Nephron (organoid): ENCODE data around the gene CRYL1.

Experiments used
- H3K27ac Mint-ChIP-seq, 3 experiments: 2 replicates each; pipeline ENCODE4 v1.8.0; 2020; ENCODE audit warnings: mixed read lengths in 3 of 3, mild to moderate bottlenecking in 2 of 3, moderate library complexity in 1 of 3
- H3K27me3 Mint-ChIP-seq: 2 replicates; pipeline ENCODE4 v1.8.0; 2021; ENCODE audit warnings: low read depth, mild to moderate bottlenecking, moderate library complexity, mixed read lengths
- H3K36me3 Mint-ChIP-seq: 2 replicates; pipeline ENCODE4 v1.8.0; 2020; ENCODE audit warnings: low read depth, mixed read lengths
- H3K4me1 Mint-ChIP-seq: 2 replicates; pipeline ENCODE4 v1.8.0; 2020; ENCODE audit warnings: mixed read lengths
- H3K4me3 Mint-ChIP-seq, 3 experiments: 2 replicates each; pipeline ENCODE4 v1.8.0; 2020; ENCODE audit warnings: mild to moderate bottlenecking in 3 of 3, mixed read lengths in 3 of 3, moderate library complexity in 2 of 3
- H3K9me3 Mint-ChIP-seq: 2 replicates; pipeline ENCODE4 v1.8.0; 2020; ENCODE audit warnings: mixed read lengths
- CTCF ChIP-seq, 3 experiments: fragments of 200-600 bp; sonication (generic); IDR thresholded peaks; one replicate each; pipeline ENCODE4 v1.5.0; 2021; ENCODE audit warnings: antibody characterized with exemption in 3 of 3; ENCODE audit not compliant: unreplicated experiment in 3 of 3

The CRYL1 gene

GRCh38 chr13:20422362-20422761 lies 103.3 kb downstream of the CRYL1 start:
- Mint-ChIP-seq H3K27me3 (peaks cover 4% of the 10 kb centered on the region), H3K27ac (no peak overlapping the region), H3K9me3 (peaks cover 7% of the 10 kb centered on the region), H3K36me3 (peaks cover 40% of the 10 kb centered on the region), H3K4me1 (peaks cover 55% of the 10 kb centered on the region), H3K4me3 (no peak overlapping the region)
- no peak for TF ChIP-seq CTCF (IDR thresholded peaks at IDR 0.05; ENCODE audit: unreplicated experiment in 3 of 3)

- H3K27me3 Mint-ChIP-seq: peaks cover 4% of the 10 kb centered on the region
These were observed 104.7 kb downstream of the CRYL1 start for GRCh38 chr13:20420938-20421337.

GRCh38 chr13:20418953-20419352 lies 106.7 kb downstream of the CRYL1 start:
- Mint-ChIP-seq H3K27me3 (peaks cover 4% of the 10 kb centered on the region), H3K4me1 (peaks cover 28% of the 10 kb centered on the region), H3K9me3 (peaks cover 7% of the 10 kb centered on the region), H3K27ac (peak overlapping the region in 2 of 3 experiments; percentile 10 to 49), H3K4me3 (no peak overlapping the region), H3K36me3 (peaks cover 32% of the 10 kb centered on the region)
- no peak for TF ChIP-seq CTCF (IDR thresholded peaks at IDR 0.05; ENCODE audit: unreplicated experiment in 3 of 3)

More at GRCh38 chr13:20420938-20421337, 104.7 kb downstream of the CRYL1 start:
- peak overlapping the region; percentile 74 to 95 (median 90) for H3K27ac Mint-ChIP-seq
- peaks cover 47% of the 10 kb centered on the region for H3K4me1 Mint-ChIP-seq
- H3K4me3 Mint-ChIP-seq: no peak overlapping the region
- peaks cover 36% of the 10 kb centered on the region for H3K36me3 Mint-ChIP-seq
- H3K9me3 Mint-ChIP-seq: peaks cover 7% of the 10 kb centered on the region
- TF ChIP-seq CTCF (IDR thresholded peaks at IDR 0.05; ENCODE audit: unreplicated experiment in 3 of 3): no peak

GRCh38 chr13:20416223-20416745 lies 109.4 kb downstream of the CRYL1 start:
- Mint-ChIP-seq H3K27ac (peak overlapping the region in 1 of 3 experiments; percentile 19), H3K9me3 (peaks cover 7% of the 10 kb centered on the region), H3K4me3 (no peak overlapping the region), H3K4me1 (peaks cover 40% of the 10 kb centered on the region), H3K27me3 (peaks cover 4% of the 10 kb centered on the region), H3K36me3 (peaks cover 28% of the 10 kb centered on the region)
- TF ChIP-seq CTCF (IDR thresholded peaks at IDR 0.05; ENCODE audit: unreplicated experiment in 3 of 3): no peak

GRCh38 chr13:20415694-20416107 lies 110.0 kb downstream of the CRYL1 start:
- TF ChIP-seq CTCF (IDR thresholded peaks at IDR 0.05; ENCODE audit: unreplicated experiment in 3 of 3): no peak
- peaks cover 28% of the 10 kb centered on the region for H3K36me3 Mint-ChIP-seq
- peaks cover 4% of the 10 kb centered on the region for H3K27me3 Mint-ChIP-seq

GRCh38 chr13:20415306-20415679 lies 110.4 kb downstream of the CRYL1 start:
- peaks cover 26% of the 10 kb centered on the region for H3K36me3 Mint-ChIP-seq
- H3K4me3 Mint-ChIP-seq: no peak overlapping the region
- H3K27me3 Mint-ChIP-seq: peaks cover 4% of the 10 kb centered on the region
- TF ChIP-seq CTCF (IDR thresholded peaks at IDR 0.05; ENCODE audit: unreplicated experiment in 3 of 3): no peak
- peaks cover 7% of the 10 kb centered on the region for H3K9me3 Mint-ChIP-seq
- H3K27ac Mint-ChIP-seq: no peak overlapping the region
- peaks cover 34% of the 10 kb centered on the region for H3K4me1 Mint-ChIP-seq

More at GRCh38 chr13:20415694-20416107, 110.0 kb downstream of the CRYL1 start:
- Mint-ChIP-seq H3K4me1 (peaks cover 38% of the 10 kb centered on the region), H3K4me3 (no peak overlapping the region), H3K27ac (no peak overlapping the region), H3K9me3 (peaks cover 7% of the 10 kb centered on the region)
